ENCODE measurements around the gene PXDN. TPM values are rescaled to one million over a fixed set of nuclear protein-coding genes. Genes with fewer than 3 reads are reported as not detected.

Gene PXDN
- total and polyA plus RNA-seq, 2 of the 13 experiments (the other 11 are each of a cell fraction or from before 2014, with no cell fraction given), result not detected

GRCh38 chr2:1632002-1632348 is 112.3 kb downstream of the PXDN start:
- H3K4me3 ChIP-seq (replicated peaks in 1 of 3; ENCODE audit: insufficient read depth in 1 of 3, low read depth in 2 of 3, low read length in 3 of 3), result no peak overlapping the region
- H3K9me3 ChIP-seq (ENCODE audit: low read length), result no peaks in the 10 kb centered on the region
- no peak overlapping the region for H3K27ac ChIP-seq (ENCODE audit: extremely low read length, insufficient read depth, low read length)
- ChIA-PET POLR2A (no interaction called here), CTCF (ENCODE audit: low intra/inter-chr PET ratio, low total read pairs) (no interaction called here)
- DNase-seq (ENCODE audit: low spot score) (no peak), FAIRE-seq (no peak), ATAC-seq (no peak)
- no peaks in the 10 kb centered on the region for H4K20me1 ChIP-seq (ENCODE audit: insufficient read depth, low read length)
- peaks cover 11 to 61% of the 10 kb centered on the region in 2 experiments; a peak in 4 of 5 replicates for H3K27me3 ChIP-seq (ENCODE audit: control insufficient read depth in 1 of 2, insufficient read depth in 2 of 2, low read length in 2 of 2)
- BruUV-seq (replicated peaks), result no TSS peak
- TF ChIP-seq PRDM10 (CRISPR knock-in tag; IDR thresholded peaks at IDR 0.05; ENCODE audit: low read depth) (no peak), ZNF513 (CRISPR knock-in tag; conservative IDR thresholded peaks at IDR 0.05) (no peak), ZNF460 (CRISPR knock-in tag; IDR thresholded peaks at IDR 0.05; ENCODE audit: borderline replicate concordance) (no peak), MTF2 (CRISPR knock-in tag; IDR thresholded peaks at IDR 0.05; ENCODE audit: borderline replicate concordance) (no peak), MTERF4 (CRISPR knock-in tag; IDR thresholded peaks at IDR 0.05) (no peak), MTA1 (CRISPR knock-in tag; IDR thresholded peaks at IDR 0.05; ENCODE audit: borderline replicate concordance) (no peak)
- no peaks in the 10 kb centered on the region for H3K36me3 ChIP-seq (replicated peaks in 1 of 2; ENCODE audit: control insufficient read depth in 1 of 2, insufficient read depth in 2 of 2, low read length in 2 of 2)
- in situ Hi-C loops (cut with HindIII; ENCODE audit: extremely low pct_ligation_motif_present, low pct_unique_long_range_greater_than_20kb), result no loop called here
- no peak overlapping the region for H2AFZ ChIP-seq (ENCODE audit: low read length)
- 44% methylated on average over 7 of the region's 7 CpGs for WGBS (ENCODE audit: low lambda C conversion rate)
- no peak overlapping the region for H3K9ac ChIP-seq (ENCODE audit: insufficient read depth, low read depth, low read length)
- intact Hi-C loops (cut with micrococcal nuclease; ENCODE audit: unreplicated experiment), result no loop called here
- no peaks in the 10 kb centered on the region for H3K79me2 ChIP-seq (ENCODE audit: insufficient read depth, low read length)
- H3K4me2 ChIP-seq (ENCODE audit: low read depth, low read length), result no peak overlapping the region
- no peaks in the 10 kb centered on the region for H3K4me1 ChIP-seq (ENCODE audit: insufficient read depth, low read length)
